ENCODE data around the gene DHDH.
"Not testable (repeated sequence)": the region's sequence is repeated elsewhere in the genome, so short reads cannot be mapped to it uniquely, and the experiment has no call there.

Gene DHDH

GRCh38 chr19:48933382-48933932, at the start of gene DHDH:
Gene DHDH, plus strand, starts transcription at chr19:48933699. Its CDS starts 23 bp downstream, at chr19:48933722.
- Mint-ChIP-seq H3K4me1 (ENCODE audit: low read depth) (peaks cover 13% of the 10 kb centered on the region), H3K9me3 (no peaks in the 10 kb centered on the region), H3K27ac (peak within 1 kb of the TSS; percentile 57), H3K27me3 (peaks cover 3% of the 10 kb centered on the region), H3K36me3 (ENCODE audit: low read depth) (no peaks in the 10 kb centered on the region), H3K4me3 (peak within 1 kb of the TSS; percentile 78)
- DNase-seq: peak; percentile 84

GRCh38 chr19:48883726-48884125, 49.8 kb upstream of the DHDH start:
- H3K9me3 Mint-ChIP-seq: no peaks in the 10 kb centered on the region
- no peak overlapping the region for H3K4me3 Mint-ChIP-seq
- no peak overlapping the region for H3K27ac Mint-ChIP-seq
- H3K4me1 Mint-ChIP-seq (ENCODE audit: low read depth): peaks cover 1% of the 10 kb centered on the region
- H3K36me3 Mint-ChIP-seq (ENCODE audit: low read depth): peaks cover 3% of the 10 kb centered on the region
- no peaks in the 10 kb centered on the region for H3K27me3 Mint-ChIP-seq
- DNase-seq: no peak

- Mint-ChIP-seq H3K36me3 (ENCODE audit: low read depth) (no peaks in the 10 kb centered on the region), H3K27ac (no peak overlapping the region), H3K27me3 (peaks cover 18% of the 10 kb centered on the region), H3K4me1 (ENCODE audit: low read depth) (no peaks in the 10 kb centered on the region), H3K4me3 (no peak overlapping the region), H3K9me3 (no peaks in the 10 kb centered on the region)
- DNase-seq: no peak
Observed at GRCh38 chr19:48887861-48888612, 45.5 kb upstream of the DHDH start.

- not testable (repeated sequence) for H3K36me3 Mint-ChIP-seq (ENCODE audit: low read depth); H3K4me3 Mint-ChIP-seq; DNase-seq; H3K4me1 Mint-ChIP-seq (ENCODE audit: low read depth); H3K27ac Mint-ChIP-seq; H3K9me3 Mint-ChIP-seq
- peaks cover 26% of the 10 kb centered on the region for H3K27me3 Mint-ChIP-seq
Observed at GRCh38 chr19:48889496-48889895, 44.0 kb upstream of the DHDH start.

GRCh38 chr19:48890551-48890950, 42.9 kb upstream of the DHDH start:
- H3K27ac Mint-ChIP-seq: no peak overlapping the region
- no peaks in the 10 kb centered on the region for H3K36me3 Mint-ChIP-seq (ENCODE audit: low read depth)
- no peaks in the 10 kb centered on the region for H3K9me3 Mint-ChIP-seq
- no peak overlapping the region for H3K4me3 Mint-ChIP-seq
- peaks cover 37% of the 10 kb centered on the region for H3K27me3 Mint-ChIP-seq
- no peak for DNase-seq
- peaks cover 8% of the 10 kb centered on the region for H3K4me1 Mint-ChIP-seq (ENCODE audit: low read depth)

- peaks cover 47% of the 10 kb centered on the region for H3K27me3 Mint-ChIP-seq
- peaks cover 2% of the 10 kb centered on the region for H3K36me3 Mint-ChIP-seq (ENCODE audit: low read depth)
- H3K27ac Mint-ChIP-seq: no peak overlapping the region
- no peak for DNase-seq
- peak overlapping the region; percentile 29 for H3K4me3 Mint-ChIP-seq
- no peaks in the 10 kb centered on the region for H3K9me3 Mint-ChIP-seq
- peaks cover 25% of the 10 kb centered on the region for H3K4me1 Mint-ChIP-seq (ENCODE audit: low read depth)
Observed at GRCh38 chr19:48895226-48895625, 38.3 kb upstream of the DHDH start.

- H3K36me3 Mint-ChIP-seq (ENCODE audit: low read depth): peaks cover 12% of the 10 kb centered on the region
- no peaks in the 10 kb centered on the region for H3K9me3 Mint-ChIP-seq
- H3K27me3 Mint-ChIP-seq: peaks cover 42% of the 10 kb centered on the region
- H3K4me3 Mint-ChIP-seq: peak overlapping the region; percentile 29
- peak overlapping the region; percentile 50 for H3K27ac Mint-ChIP-seq
- peaks cover 32% of the 10 kb centered on the region for H3K4me1 Mint-ChIP-seq (ENCODE audit: low read depth)
- peak; percentile 69 for DNase-seq
Observed at GRCh38 chr19:48896191-48896720, 37.2 kb upstream of the DHDH start.

- H3K4me1 Mint-ChIP-seq (ENCODE audit: low read depth): peaks cover 39% of the 10 kb centered on the region
- peaks cover 19% of the 10 kb centered on the region for H3K36me3 Mint-ChIP-seq (ENCODE audit: low read depth)
- peaks cover 34% of the 10 kb centered on the region for H3K27me3 Mint-ChIP-seq
- H3K4me3 Mint-ChIP-seq: no peak overlapping the region
- no peaks in the 10 kb centered on the region for H3K9me3 Mint-ChIP-seq
- no peak for DNase-seq
- no peak overlapping the region for H3K27ac Mint-ChIP-seq
Observed at GRCh38 chr19:48897181-48897580, 36.3 kb upstream of the DHDH start.

GRCh38 chr19:48899386-48899749, 34.1 kb upstream of the DHDH start:
- peak overlapping the region; percentile 48 for H3K4me3 Mint-ChIP-seq
- peaks cover 43% of the 10 kb centered on the region for H3K4me1 Mint-ChIP-seq (ENCODE audit: low read depth)
- peak overlapping the region; percentile 99 for H3K27ac Mint-ChIP-seq
- H3K36me3 Mint-ChIP-seq (ENCODE audit: low read depth): peaks cover 28% of the 10 kb centered on the region
- DNase-seq, H3K9me3 Mint-ChIP-seq: not testable (repeated sequence)
- peaks cover 21% of the 10 kb centered on the region for H3K27me3 Mint-ChIP-seq

- Mint-ChIP-seq H3K9me3 (no peaks in the 10 kb centered on the region), H3K4me1 (ENCODE audit: low read depth) (peaks cover 39% of the 10 kb centered on the region), H3K4me3 (peak within 1 kb of the TSS; percentile 98), H3K27me3 (peaks cover 16% of the 10 kb centered on the region), H3K27ac (peak within 1 kb of the TSS; percentile 99), H3K36me3 (ENCODE audit: low read depth) (peaks cover 34% of the 10 kb centered on the region)
- peak; percentile 99 for DNase-seq
Observed at GRCh38 chr19:48899781-48900476, 33.6 kb upstream of the DHDH start, which contains the start of gene NUCB1. Gene NUCB1, plus strand, starts transcription at chr19:48900312. Its CDS starts 485 bp downstream, at chr19:48900797.

GRCh38 chr19:48900477-48901406, 32.8 kb upstream of the DHDH start:
- H3K27ac Mint-ChIP-seq: peak overlapping the region; percentile 99
- H3K36me3 Mint-ChIP-seq (ENCODE audit: low read depth): peaks cover 41% of the 10 kb centered on the region
- peaks cover 8% of the 10 kb centered on the region for H3K27me3 Mint-ChIP-seq
- no peaks in the 10 kb centered on the region for H3K9me3 Mint-ChIP-seq
- H3K4me3 Mint-ChIP-seq: peak overlapping the region; percentile 98
- DNase-seq: peak; percentile 56
- H3K4me1 Mint-ChIP-seq (ENCODE audit: low read depth): peaks cover 34% of the 10 kb centered on the region

- H3K4me1 Mint-ChIP-seq (ENCODE audit: low read depth): peaks cover 26% of the 10 kb centered on the region
- H3K27ac Mint-ChIP-seq: peak overlapping the region; percentile 73
- peak overlapping the region; percentile 20 for H3K4me3 Mint-ChIP-seq
- not testable (repeated sequence) for H3K27me3 Mint-ChIP-seq, DNase-seq, H3K9me3 Mint-ChIP-seq
- H3K36me3 Mint-ChIP-seq (ENCODE audit: low read depth): peaks cover 53% of the 10 kb centered on the region
Observed at GRCh38 chr19:48902291-48902690, 31.2 kb upstream of the DHDH start.

GRCh38 chr19:48903788-48904187, 29.7 kb upstream of the DHDH start:
- peaks cover 26% of the 10 kb centered on the region for H3K4me1 Mint-ChIP-seq (ENCODE audit: low read depth)
- not testable (repeated sequence) for DNase-seq, H3K4me3 Mint-ChIP-seq, H3K9me3 Mint-ChIP-seq, H3K27ac Mint-ChIP-seq, H3K27me3 Mint-ChIP-seq
- H3K36me3 Mint-ChIP-seq (ENCODE audit: low read depth): peaks cover 67% of the 10 kb centered on the region

GRCh38 chr19:48905664-48906063, 27.8 kb upstream of the DHDH start:
- Mint-ChIP-seq H3K27me3 (no peaks in the 10 kb centered on the region), H3K4me3 (no peak overlapping the region), H3K9me3 (no peaks in the 10 kb centered on the region), H3K36me3 (ENCODE audit: low read depth) (peaks cover 73% of the 10 kb centered on the region), H3K4me1 (ENCODE audit: low read depth) (peaks cover 16% of the 10 kb centered on the region), H3K27ac (no peak overlapping the region)
- no peak for DNase-seq
